Measurements from ENCODE around the gene AP2A2. TPM values are rescaled to one million over a fixed set of nuclear protein-coding genes. Genes with fewer than 3 reads are reported as not detected.

Gene AP2A2
- total RNA-seq, 1 donor from 2014 or later, result 63.2 TPM

Other genes starting within 250 kb of the AP2A2 start
- gene DEAF1, start 230.6 kb upstream of the AP2A2 start, total RNA-seq, result 61.2 and 72.0 TPM in 2 replicates
- 11.4 and 13.0 TPM in 2 replicates for gene TMEM80, start 230.1 kb upstream of the AP2A2 start, total RNA-seq
- 17.8 and 24.6 TPM in 2 replicates for gene EPS8L2, start 219.6 kb upstream of the AP2A2 start, total RNA-seq
- 270 and 275 TPM in 2 replicates for gene TALDO1, start 178.4 kb upstream of the AP2A2 start, total RNA-seq
- 68.0 and 75.2 TPM in 2 replicates for gene GATD1, start 148.4 kb upstream of the AP2A2 start, total RNA-seq
- 2.2 and 2.6 TPM in 2 replicates for gene CEND1, start 135.8 kb upstream of the AP2A2 start, total RNA-seq
- 58.7 and 64.5 TPM in 2 replicates for gene SLC25A22, start 127.6 kb upstream of the AP2A2 start, total RNA-seq
- 27.3 and 27.6 TPM in 2 replicates for gene PIDD1, start 120.6 kb upstream of the AP2A2 start, total RNA-seq
- gene RPLP2, start 115.9 kb upstream of the AP2A2 start, total RNA-seq, result 2,210 and 2,217 TPM in 2 replicates
- gene PNPLA2, start 107.0 kb upstream of the AP2A2 start, total RNA-seq, result 56.1 and 59.8 TPM in 2 replicates
- 4.9 and 5.1 TPM in 2 replicates for gene CRACR2B, start 98.0 kb upstream of the AP2A2 start, total RNA-seq
- 95.7 and 106 TPM in 2 replicates for gene CD151, start 92.9 kb upstream of the AP2A2 start, total RNA-seq
- 101 and 111 TPM in 2 replicates for gene POLR2L, start 83.3 kb upstream of the AP2A2 start, total RNA-seq
- 15.8 and 16.9 TPM in 2 replicates for gene TSPAN4, start 83.0 kb upstream of the AP2A2 start, total RNA-seq
- 89.0 and 96.0 TPM in 2 replicates for gene CHID1, start 15.1 kb upstream of the AP2A2 start, total RNA-seq
- gene MUC6, start 110.8 kb downstream of the AP2A2 start, total RNA-seq, result not detected in 2 replicates
- gene MUC2, start 149.0 kb downstream of the AP2A2 start, total RNA-seq, result not detected in 2 replicates
- gene MUC5AC, start 232.1 kb downstream of the AP2A2 start, total RNA-seq, result not detected in 2 replicates